ENCODE results near the gene MRPL16. TPM values are rescaled to one million over a fixed set of nuclear protein-coding genes. Genes with fewer than 3 reads are reported as not detected.
"Not testable (repeated sequence)": the region's sequence is repeated elsewhere in the genome, so short reads cannot be mapped to it uniquely, and the experiment has no call there.

Gene MRPL16
- total RNA-seq, 2 experiments from 2014 or later = 87.5 to 133 TPM

- TF ChIP-seq EZH2phosphoT487 (IDR thresholded peaks at IDR 0.05; ENCODE audit: borderline replicate concordance, low read depth, low read length) (no peak), CTCF (conservative IDR thresholded peaks at IDR 0.05; ENCODE audit: low read length) (no peak)
- intact Hi-C loops (cut with micrococcal nuclease; ENCODE audit: unreplicated experiment) = no loop called here
- peak overlapping the region; percentile 11; the same call in 1 of the 2 replicates for H3K4me2 ChIP-seq (ENCODE audit: low read length)
- no peaks in the 10 kb centered on the region for H3K9me2 ChIP-seq (ENCODE audit: insufficient read depth, low read length)
- H3K79me2 ChIP-seq (ENCODE audit: insufficient read depth, low read depth, low read length) = no peaks in the 10 kb centered on the region
- no peak overlapping the region for H3K4me3 ChIP-seq (ENCODE audit: low read depth, low read length, poor library complexity, severe bottlenecking)
- no TSS peak for BruUV-seq (replicated peaks)
- no peaks in the 10 kb centered on the region for H3K9me3 ChIP-seq (ENCODE audit: low read length)
- no peak for DNase-seq (ENCODE audit: low spot score)
- CTCF ChIA-PET (ENCODE audit: unreplicated experiment) = no interaction called here
- H3K27ac ChIP-seq (ENCODE audit: low read depth, low read length, poor library complexity, severe bottlenecking) = no peak overlapping the region
- H3K4me1 ChIP-seq (ENCODE audit: insufficient read depth, low read length, poor library complexity, severe bottlenecking) = peaks cover 2% of the 10 kb centered on the region
- H3K36me3 ChIP-seq (ENCODE audit: insufficient read depth, low read length) = no peaks in the 10 kb centered on the region; the same call in 1 of the 2 replicates
- peak overlapping the region; percentile 48 for H2AFZ ChIP-seq (ENCODE audit: low read length)
- no peaks in the 10 kb centered on the region for H4K20me1 ChIP-seq (ENCODE audit: insufficient read depth, low read length)
- POLR2A ChIA-PET = no interaction called here
These were observed 18.8 kb upstream of the MRPL16 start for GRCh38 chr11:59829358-59829757.

GRCh38 chr11:59822989-59823566, 12.5 kb upstream of the MRPL16 start:
- no peaks in the 10 kb centered on the region for H4K20me1 ChIP-seq (ENCODE audit: insufficient read depth, low read length)
- no peaks in the 10 kb centered on the region for H3K9me3 ChIP-seq (ENCODE audit: low read length)
- H3K9me2 ChIP-seq (ENCODE audit: insufficient read depth, low read length) = no peaks in the 10 kb centered on the region
- H3K4me3 ChIP-seq (ENCODE audit: low read depth, low read length, poor library complexity, severe bottlenecking) = peak overlapping the region; percentile 37
- H3K36me3 ChIP-seq (ENCODE audit: insufficient read depth, low read length) = no peaks in the 10 kb centered on the region; the same call in 1 of the 2 replicates
- CTCF ChIA-PET (ENCODE audit: unreplicated experiment) = interaction anchor here (0.6 kb wide), 1 partner anchor 290 kb away, joined by 3 read pairs; no protein-coding TSS in a partner anchor
- intact Hi-C loops (cut with micrococcal nuclease; ENCODE audit: unreplicated experiment) = loop anchor here (2.0 to 5.0 kb wide), 3 partner anchors 96 to 369 kb away; no protein-coding TSS in a partner anchor
- H2AFZ ChIP-seq (ENCODE audit: low read length) = peak overlapping the region; percentile 54; the same call in 1 of the 2 replicates
- H3K79me2 ChIP-seq (ENCODE audit: insufficient read depth, low read depth, low read length) = peaks cover 9% of the 10 kb centered on the region; the same call in 1 of the 2 replicates
- H3K27ac ChIP-seq (ENCODE audit: low read depth, low read length, poor library complexity, severe bottlenecking) = peak overlapping the region; percentile 57
- H3K4me2 ChIP-seq (ENCODE audit: low read length) = peak overlapping the region; percentile 62
- POLR2A ChIA-PET = interaction anchor here (1.2 kb wide), 1 partner anchor 68 kb away, joined by 4 read pairs; the partner anchor contains the start of gene STX3
- peaks cover 51% of the 10 kb centered on the region for H3K4me1 ChIP-seq (ENCODE audit: insufficient read depth, low read length, poor library complexity, severe bottlenecking)
- BruUV-seq (replicated peaks) = no TSS peak
- TF ChIP-seq CTCF (conservative IDR thresholded peaks at IDR 0.05; ENCODE audit: low read length) = peak; percentile 85
- TF ChIP-seq EZH2phosphoT487 (IDR thresholded peaks at IDR 0.05; ENCODE audit: borderline replicate concordance, low read depth, low read length) = no peak
- peak; percentile 84 for DNase-seq (ENCODE audit: low spot score)

- no peak for TF ChIP-seq EZH2phosphoT487 (IDR thresholded peaks at IDR 0.05; ENCODE audit: borderline replicate concordance, low read depth, low read length)
- no peak for TF ChIP-seq CTCF (conservative IDR thresholded peaks at IDR 0.05; ENCODE audit: low read length)
- Histone ChIP-seq H3K4me1 (ENCODE audit: insufficient read depth, low read length, poor library complexity, severe bottlenecking) (peaks cover 93% of the 10 kb centered on the region), H4K20me1 (ENCODE audit: insufficient read depth, low read length) (no peaks in the 10 kb centered on the region), H3K9me2 (ENCODE audit: insufficient read depth, low read length) (no peaks in the 10 kb centered on the region), H3K9me3 (ENCODE audit: low read length) (no peaks in the 10 kb centered on the region), H3K36me3 (ENCODE audit: insufficient read depth, low read length) (no peaks in the 10 kb centered on the region), H3K4me3 (ENCODE audit: low read depth, low read length, poor library complexity, severe bottlenecking) (peak overlapping the region; percentile 52), H3K79me2 (ENCODE audit: insufficient read depth, low read depth, low read length) (peaks cover 21% of the 10 kb centered on the region; the same call in 1 of the 2 replicates), H3K4me2 (ENCODE audit: low read length) (peak overlapping the region; percentile 77), H3K27ac (ENCODE audit: low read depth, low read length, poor library complexity, severe bottlenecking) (peak overlapping the region; percentile 97), H2AFZ (ENCODE audit: low read length) (peak overlapping the region; percentile 98; the same call in 1 of the 2 replicates)
- CTCF ChIA-PET (ENCODE audit: unreplicated experiment) = interaction anchor here (0.9 kb wide), 1 partner anchor 63 kb away, joined by 3 read pairs; no protein-coding TSS in a partner anchor
- intact Hi-C loops (cut with micrococcal nuclease; ENCODE audit: unreplicated experiment) = loop anchor here (5.0 to 10.0 kb wide), 3 partner anchors 544 to 679 kb away; partner anchors contain the start of gene FAM111A
- DNase-seq (ENCODE audit: low spot score) = peak; percentile 91
- no TSS peak for BruUV-seq (replicated peaks)
- POLR2A ChIA-PET = interaction anchor here (0.6 to 2.4 kb wide), 3 partner anchors 10 to 362 kb away, joined by 3 to 8 read pairs (median 4); no protein-coding TSS in a partner anchor
These were observed 8.0 kb upstream of the MRPL16 start for GRCh38 chr11:59818572-59818971.

GRCh38 chr11:59816434-59816833, 5.9 kb upstream of the MRPL16 start:
- H3K36me3 ChIP-seq (ENCODE audit: insufficient read depth, low read length); DNase-seq (ENCODE audit: low spot score); CTCF ChIA-PET (ENCODE audit: unreplicated experiment); BruUV-seq (replicated peaks); H3K9me3 ChIP-seq (ENCODE audit: low read length); H3K9me2 ChIP-seq (ENCODE audit: insufficient read depth, low read length); H4K20me1 ChIP-seq (ENCODE audit: insufficient read depth, low read length): not testable (repeated sequence)
- H3K4me2 ChIP-seq (ENCODE audit: low read length) = peak overlapping the region; percentile 77
- H3K27ac ChIP-seq (ENCODE audit: low read depth, low read length, poor library complexity, severe bottlenecking) = peak overlapping the region; percentile 97
- H3K4me3 ChIP-seq (ENCODE audit: low read depth, low read length, poor library complexity, severe bottlenecking) = peak overlapping the region; percentile 32
- intact Hi-C loops (cut with micrococcal nuclease; ENCODE audit: unreplicated experiment) = loop anchor here (5.0 to 10.0 kb wide), 3 partner anchors 542 to 681 kb away; partner anchors contain the start of gene FAM111A
- H3K79me2 ChIP-seq (ENCODE audit: insufficient read depth, low read depth, low read length) = peaks cover 21% of the 10 kb centered on the region; the same call in 1 of the 2 replicates
- H2AFZ ChIP-seq (ENCODE audit: low read length) = peak overlapping the region; percentile 98; the same call in 1 of the 2 replicates
- H3K4me1 ChIP-seq (ENCODE audit: insufficient read depth, low read length, poor library complexity, severe bottlenecking) = peaks cover 90% of the 10 kb centered on the region
- POLR2A ChIA-PET = interaction anchor here (0.7 to 2.0 kb wide), 6 partner anchors 8 to 543 kb away, joined by 3 to 15 read pairs (median 4); no protein-coding TSS in a partner anchor
